GM23248 (cell line): ENCODE results near the gene LRP5. TPM values are rescaled to one million over a fixed set of nuclear protein-coding genes. Genes with fewer than 3 reads are reported as not detected.

Source experiments
- DNase-seq: peaks from one replicate; pipeline ENCODE4 v3.0.0-alpha.2; 2015
- H2AFZ ChIP-seq: fragments of 200-600 bp; sonication (generic); 2 replicates; pipeline ENCODE4 v1.6.1; 2016; ENCODE audit warnings: antibody characterized with exemption
- H3F3A ChIP-seq: fragments of 200-600 bp; sonication (generic); 2 replicates; pipeline ENCODE4 v1.6.1; 2016; ENCODE audit warnings: mild to moderate bottlenecking, antibody characterized with exemption, mixed run types; ENCODE audit not compliant: insufficient read depth
- H3K27ac ChIP-seq: fragments of 200-600 bp; sonication (generic); 2 replicates; pipeline ENCODE4 v1.5.1; 2016; ENCODE audit warnings: mild to moderate bottlenecking
- H3K27me3 ChIP-seq: fragments of 200-600 bp; sonication (generic); replicated peaks from 2 replicates; pipeline ENCODE4 v1.6.1; 2016; ENCODE audit warnings: mild to moderate bottlenecking; ENCODE audit not compliant: insufficient read depth
- H3K36me3 ChIP-seq: fragments of 200-600 bp; sonication (generic); 2 replicates; pipeline ENCODE4 v1.6.1; 2016; ENCODE audit warnings: low read depth, mild to moderate bottlenecking
- H3K4me1 ChIP-seq: fragments of 200-600 bp; sonication (generic); 2 replicates; pipeline ENCODE4 v1.6.1; 2016; ENCODE audit warnings: mild to moderate bottlenecking; ENCODE audit not compliant: insufficient read depth
- H3K4me2 ChIP-seq: fragments of 200-600 bp; sonication (generic); one replicate; pipeline ENCODE4 v1.6.1; 2016; ENCODE audit warnings: mild to moderate bottlenecking; ENCODE audit not compliant: unreplicated experiment
- H3K4me3 ChIP-seq: fragments of 200-600 bp; sonication (generic); 2 replicates; pipeline ENCODE4 v1.5.1; 2016; ENCODE audit warnings: mild to moderate bottlenecking
- H3K79me2 ChIP-seq: fragments of 200-600 bp; sonication (generic); 2 replicates; pipeline ENCODE4 v1.6.1; 2016; ENCODE audit warnings: mild to moderate bottlenecking; ENCODE audit not compliant: insufficient read depth
- H3K9ac ChIP-seq: fragments of 200-600 bp; sonication (generic); 2 replicates; pipeline ENCODE4 v1.6.1; 2016; ENCODE audit warnings: mild to moderate bottlenecking
- H3K9me2 ChIP-seq: fragments of 200-600 bp; sonication (generic); 2 replicates; pipeline ENCODE4 v1.6.1; 2016; ENCODE audit warnings: mixed run types, mild to moderate bottlenecking, moderate library complexity; ENCODE audit not compliant: insufficient read depth
- H3K9me3 ChIP-seq: fragments of 200-600 bp; sonication (generic); one replicate; pipeline ENCODE4 v1.6.1; 2017; ENCODE audit warnings: low read depth
- H4K20me1 ChIP-seq: fragments of 200-600 bp; sonication (generic); 2 replicates; pipeline ENCODE4 v1.6.0; 2016; ENCODE audit not compliant: insufficient read depth
- EZH2 ChIP-seq: fragments of 200-600 bp; sonication (generic); IDR thresholded peaks from 2 replicates; pipeline ENCODE4 v1.6.1; 2018; ENCODE audit warnings: antibody characterized with exemption, mild to moderate bottlenecking; ENCODE audit not compliant: insufficient read depth, poor library complexity, severe bottlenecking
- EZH2phosphoT487 ChIP-seq: fragments of 200-600 bp; sonication (generic); IDR thresholded peaks from 2 replicates; pipeline ENCODE4 v1.6.1; 2018; ENCODE audit warnings: antibody characterized with exemption, moderate library complexity, mild to moderate bottlenecking, low read depth; ENCODE audit not compliant: insufficient read depth
- WGBS, 2 experiments: methylation state at CpG; one replicate each; pipeline ENCODE4 v1.1.6; 2015 to 2017; ENCODE audit warnings: low lambda C conversion rate in 2 of 2, low coverage in 1 of 2; ENCODE audit errors: missing lambda C conversion rate in 2 of 2; 5-methylcytosine and 5-hydroxymethylcytosine counted together
- in situ Hi-C: fragments of 300-500 bp; cut with MboI; formaldehyde crosslinking; loops from 2 replicates; pipeline ENCODE4 v1.15.0; 2020
- polyA plus RNA-seq: library from polyadenylated mRNA; unstranded; fragments of >200 nt; fragmentation: Nextera tagmentation; extraction: Ambion mirVana; gene quantifications from 2 replicates; pipeline ENCODE4 v1.2.1, GENCODE V29; 2016
- total RNA-seq: library from RNA; depleted of rRNA; stranded (reverse); fragments of >200 nt; shearing (Covaris generic); gene quantifications from 2 replicates; pipeline ENCODE4 v1.2.3, GENCODE V29; 2014

The LRP5 gene
- total and polyA plus RNA-seq, 2 experiments from 2014 or later: 3.0 TPM

GRCh38 chr11:68442433-68442832, 130.0 kb downstream of the LRP5 start:
- Histone ChIP-seq H3K9ac (no peak overlapping the region), H3F3A (0 out of 2 replicates have a peak, but pooled peaks cover 6% of the 10 kb centered on the region), H3K36me3 (no peaks in the 10 kb centered on the region), H3K4me3 (no peak overlapping the region), H3K27me3 (no peaks in the 10 kb centered on the region), H3K4me1 (0 out of 2 replicates have a peak, but pooled peaks cover 5% of the 10 kb centered on the region), H2AFZ (no peak overlapping the region), H3K9me3 (no peaks in the 10 kb centered on the region), H3K9me2 (no peaks in the 10 kb centered on the region), H4K20me1 (no peaks in the 10 kb centered on the region), H3K4me2 (no peak overlapping the region), H3K27ac (no peak overlapping the region), H3K79me2 (no peaks in the 10 kb centered on the region)
- TF ChIP-seq EZH2: no peak
- TF ChIP-seq EZH2phosphoT487: no peak
- in situ Hi-C loops: no loop called here
- DNase-seq: no peak
- 94 to 95% methylated on average over 10 of the region's 10 CpGs for WGBS, 2 experiments

- no peak overlapping the region for H3K9ac ChIP-seq
- TF ChIP-seq EZH2 (no peak), EZH2phosphoT487 (no peak)
Measured at GRCh38 chr11:68444566-68444965, 132.2 kb downstream of the LRP5 start.

GRCh38 chr11:68445531-68446035, 133.2 kb downstream of the LRP5 start:
- H3K79me2 ChIP-seq: no peaks in the 10 kb centered on the region
- H3K27ac ChIP-seq: no peak overlapping the region
- H3K4me3 ChIP-seq: no peak overlapping the region
- no peaks in the 10 kb centered on the region for H3K9me2 ChIP-seq
- TF ChIP-seq EZH2 (no peak), EZH2phosphoT487 (no peak)
- H4K20me1 ChIP-seq: no peaks in the 10 kb centered on the region
- 91 to 93% methylated on average over 11 of the region's 11 CpGs for WGBS, 2 experiments
- DNase-seq: no peak
- H3K9me3 ChIP-seq: no peaks in the 10 kb centered on the region
- no peak overlapping the region for H3K4me2 ChIP-seq
- H3K4me1 ChIP-seq: 0 out of 2 replicates have a peak, but pooled peaks cover 5% of the 10 kb centered on the region
- 0 out of 2 replicates have a peak, but pooled peaks cover 6% of the 10 kb centered on the region for H3F3A ChIP-seq
- H3K27me3 ChIP-seq: no peaks in the 10 kb centered on the region
- in situ Hi-C loops: no loop called here
- H2AFZ ChIP-seq: no peak overlapping the region
- H3K9ac ChIP-seq: no peak overlapping the region
- H3K36me3 ChIP-seq: no peaks in the 10 kb centered on the region

More at GRCh38 chr11:68444566-68444965, 132.2 kb downstream of the LRP5 start:
- no peak overlapping the region for H2AFZ ChIP-seq
- 0 out of 2 replicates have a peak, but pooled peaks cover 5% of the 10 kb centered on the region for H3K4me1 ChIP-seq
- H3K9me3 ChIP-seq: no peaks in the 10 kb centered on the region
- 40 to 44% methylated on average over 6 of the region's 6 CpGs for WGBS, 2 experiments
- H3K4me3 ChIP-seq: no peak overlapping the region
- in situ Hi-C loops: no loop called here
- H3K9me2 ChIP-seq: no peaks in the 10 kb centered on the region
- H3K4me2 ChIP-seq: no peak overlapping the region
- H3K27ac ChIP-seq: no peak overlapping the region
- no peaks in the 10 kb centered on the region for H3K27me3 ChIP-seq
- no peaks in the 10 kb centered on the region for H3K36me3 ChIP-seq
- no peaks in the 10 kb centered on the region for H3K79me2 ChIP-seq
- DNase-seq: no peak
- no peaks in the 10 kb centered on the region for H4K20me1 ChIP-seq
- 0 out of 2 replicates have a peak, but pooled peaks cover 6% of the 10 kb centered on the region for H3F3A ChIP-seq

GRCh38 chr11:68446046-68446725, 133.8 kb downstream of the LRP5 start:
- DNase-seq: no peak
- in situ Hi-C loops: no loop called here

More at GRCh38 chr11:68446046-68446725, 133.8 kb downstream of the LRP5 start:
- Histone ChIP-seq H4K20me1 (no peaks in the 10 kb centered on the region), H3K27ac (no peak overlapping the region), H2AFZ (no peak overlapping the region), H3F3A (0 out of 2 replicates have a peak, but pooled peaks cover 6% of the 10 kb centered on the region), H3K9me2 (no peaks in the 10 kb centered on the region), H3K4me2 (no peak overlapping the region), H3K27me3 (no peaks in the 10 kb centered on the region), H3K9me3 (no peaks in the 10 kb centered on the region), H3K36me3 (no peaks in the 10 kb centered on the region), H3K79me2 (no peaks in the 10 kb centered on the region), H3K4me1 (0 out of 2 replicates have a peak, but pooled peaks cover 5% of the 10 kb centered on the region), H3K4me3 (no peak overlapping the region), H3K9ac (no peak overlapping the region)
- TF ChIP-seq EZH2 (no peak), EZH2phosphoT487 (no peak)
- WGBS, 2 experiments: 85 to 88% methylated on average over 18 of the region's 18 CpGs
